GM19452 (cell line): ENCODE results near the gene VAV2.
"Not testable (repeated sequence)": the region's sequence is repeated elsewhere in the genome, so short reads cannot be mapped to it uniquely, and the experiment has no call there.

Experiments
- ATAC-seq: cut with Tn5 transposase; IDR thresholded peaks from one replicate; pipeline ENCODE4 v1.9.1; 2021; ENCODE audit not compliant: unreplicated experiment

The VAV2 gene

GRCh38 chr9:133778336-133779013, 213.6 kb downstream of the VAV2 start:
- no peak for ATAC-seq

GRCh38 chr9:133777871-133778270, 214.3 kb downstream of the VAV2 start:
- no peak for ATAC-seq

- ATAC-seq: no peak
Measured at GRCh38 chr9:133777068-133777791, 214.9 kb downstream of the VAV2 start.

GRCh38 chr9:133775951-133776905, 215.9 kb downstream of the VAV2 start:
- no peak for ATAC-seq

GRCh38 chr9:133775291-133775690, 216.8 kb downstream of the VAV2 start:
- no peak for ATAC-seq

GRCh38 chr9:133774799-133775198, 217.3 kb downstream of the VAV2 start:
- ATAC-seq: no peak

- ATAC-seq: no peak
Measured at GRCh38 chr9:133773889-133774655, 218.1 kb downstream of the VAV2 start.

GRCh38 chr9:133772581-133772980, 219.5 kb downstream of the VAV2 start:
- ATAC-seq: no peak

- ATAC-seq: no peak
Measured at GRCh38 chr9:133771486-133772482, 220.3 kb downstream of the VAV2 start.

- ATAC-seq: no peak
Measured at GRCh38 chr9:133770076-133770777, 221.9 kb downstream of the VAV2 start.

GRCh38 chr9:133769511-133770075, 222.5 kb downstream of the VAV2 start:
- ATAC-seq: no peak

- ATAC-seq: no peak
Measured at GRCh38 chr9:133768859-133769510, 223.1 kb downstream of the VAV2 start.

- ATAC-seq: no peak
Measured at GRCh38 chr9:133768371-133768858, 223.7 kb downstream of the VAV2 start.

GRCh38 chr9:133767625-133768024, 224.5 kb downstream of the VAV2 start:
- ATAC-seq: no peak

GRCh38 chr9:133767008-133767407, 225.1 kb downstream of the VAV2 start:
- no peak for ATAC-seq

GRCh38 chr9:133766234-133766633, 225.9 kb downstream of the VAV2 start:
- ATAC-seq: not testable (repeated sequence)

- no peak for ATAC-seq
Measured at GRCh38 chr9:133763272-133764183, 228.6 kb downstream of the VAV2 start.
